ENCODE data around the gene ITIH5. TPM values are rescaled to one million over a fixed set of nuclear protein-coding genes. Genes with fewer than 3 reads are reported as not detected.

The ITIH5 gene
- total and polyA plus RNA-seq, 2 donors from 2014 or later: 13.1 to 23.3 TPM

DNA sequence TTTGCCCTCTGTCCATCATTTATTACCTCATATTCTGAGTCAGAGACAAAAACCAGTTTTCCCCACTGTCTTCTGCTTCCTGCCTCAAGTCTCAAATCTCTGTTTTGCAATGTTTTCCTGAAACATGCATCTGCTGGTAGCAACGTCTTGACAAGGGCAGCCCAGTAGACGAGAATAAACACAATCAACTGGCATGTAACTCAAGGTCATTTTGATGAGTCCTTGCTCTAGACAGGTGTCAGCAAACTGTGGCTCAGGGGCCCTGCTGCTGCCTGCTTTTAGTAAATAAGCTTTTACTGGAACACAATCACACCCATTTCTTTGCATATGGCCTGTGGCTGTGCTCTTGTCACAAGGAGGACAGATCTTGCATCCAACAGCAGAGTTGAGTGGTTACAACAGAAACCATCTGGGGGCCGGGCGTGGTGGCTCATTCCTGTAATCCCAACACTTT, 59.8 kb downstream of the ITIH5 start:
- intact Hi-C loops (cut with DNase I): no loop called here
- DNase-seq (no peak), FAIRE-seq (no peak)
- no peak overlapping the region for H3K27ac ChIP-seq (ENCODE audit: low read depth in 2 of 2, low read length in 2 of 2)
- H3K4me3 ChIP-seq (ENCODE audit: low read length in 3 of 3): no peak overlapping the region
- no peaks in the 10 kb centered on the region for H3K36me3 ChIP-seq (ENCODE audit: control insufficient read depth in 2 of 3, insufficient read depth in 3 of 3, low read length in 3 of 3)
- H3K9me3 ChIP-seq (ENCODE audit: control insufficient read depth in 2 of 3, insufficient read depth in 1 of 3, low read length in 3 of 3): no peaks in the 10 kb centered on the region
- no peaks in the 10 kb centered on the region for H3K27me3 ChIP-seq (ENCODE audit: control insufficient read depth, insufficient read depth, low read length)
- H3K4me1 ChIP-seq (ENCODE audit: control insufficient read depth in 2 of 3, insufficient read depth in 2 of 3, low read depth in 1 of 3, low read length in 3 of 3): no peaks in the 10 kb centered on the region
- no peak for TF ChIP-seq CTCF (IDR thresholded peaks at IDR 0.05; ENCODE audit: borderline replicate concordance, extremely low read depth, insufficient read depth)
- no peak overlapping the region for H3K9ac ChIP-seq (ENCODE audit: low read length in 3 of 3)

DNA sequence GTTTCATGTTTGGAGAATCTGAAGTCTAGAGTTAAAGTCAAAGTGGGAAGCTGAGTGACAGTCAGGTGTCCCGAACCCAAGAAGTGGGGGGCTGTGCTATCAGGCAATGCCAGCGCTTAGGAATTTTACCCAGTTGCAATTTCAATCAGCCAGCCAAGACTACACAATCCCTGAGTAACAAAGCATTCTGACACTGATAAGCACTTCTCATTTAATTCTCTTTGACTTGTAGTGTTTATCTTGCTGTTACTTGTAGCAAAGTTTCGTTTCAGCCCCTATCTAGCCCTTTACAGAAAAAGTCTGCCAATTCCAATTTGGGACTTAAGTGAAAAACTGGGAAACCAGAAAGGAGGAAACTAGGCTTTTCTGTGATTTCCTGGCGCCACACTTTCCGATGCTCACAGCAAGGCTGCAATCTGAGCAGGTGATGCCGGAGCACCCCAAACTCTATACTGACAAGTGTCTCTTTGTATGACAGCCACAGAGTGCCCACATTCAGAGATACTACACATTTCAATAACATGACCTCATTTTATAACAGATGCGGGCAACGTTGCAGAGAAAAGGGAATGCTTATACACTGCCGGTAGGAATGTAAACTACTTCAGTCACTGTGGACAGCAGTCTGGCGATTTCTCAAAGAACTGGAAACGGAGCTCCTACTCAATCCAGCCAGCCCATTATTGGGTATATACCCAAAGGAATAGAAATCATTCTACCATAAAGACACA, 61.0 kb downstream of the ITIH5 start:
- Histone ChIP-seq H3K4me3 (ENCODE audit: low read length in 3 of 3) (no peak overlapping the region), H3K9me3 (ENCODE audit: control insufficient read depth in 2 of 3, insufficient read depth in 1 of 3, low read length in 3 of 3) (no peaks in the 10 kb centered on the region), H3K36me3 (ENCODE audit: control insufficient read depth in 2 of 3, insufficient read depth in 3 of 3, low read length in 3 of 3) (no peaks in the 10 kb centered on the region), H3K4me1 (ENCODE audit: control insufficient read depth in 2 of 3, insufficient read depth in 2 of 3, low read depth in 1 of 3, low read length in 3 of 3) (no peaks in the 10 kb centered on the region), H3K9ac (ENCODE audit: low read length in 3 of 3) (no peak overlapping the region), H3K27me3 (ENCODE audit: control insufficient read depth, insufficient read depth, low read length) (no peaks in the 10 kb centered on the region), H3K27ac (ENCODE audit: low read depth in 2 of 2, low read length in 2 of 2) (no peak overlapping the region)
- no peak for TF ChIP-seq CTCF (IDR thresholded peaks at IDR 0.05; ENCODE audit: borderline replicate concordance, extremely low read depth, insufficient read depth)
- DNase-seq (no peak), FAIRE-seq (no peak)
- intact Hi-C loops (cut with DNase I): no loop called here

- no peak overlapping the region for H3K9ac ChIP-seq (ENCODE audit: low read length in 3 of 3)
- no peak overlapping the region for H3K27ac ChIP-seq (ENCODE audit: low read depth in 2 of 2, low read length in 2 of 2)
- H3K27me3 ChIP-seq (ENCODE audit: control insufficient read depth, insufficient read depth, low read length): no peaks in the 10 kb centered on the region
- intact Hi-C loops (cut with DNase I): no loop called here
- no peak for FAIRE-seq
- no peak overlapping the region for H3K4me3 ChIP-seq (ENCODE audit: low read length in 3 of 3)
- DNase-seq: no peak
- no peak for TF ChIP-seq CTCF (IDR thresholded peaks at IDR 0.05; ENCODE audit: borderline replicate concordance, extremely low read depth, insufficient read depth)
- H3K4me1 ChIP-seq (ENCODE audit: control insufficient read depth in 2 of 3, insufficient read depth in 2 of 3, low read depth in 1 of 3, low read length in 3 of 3): no peaks in the 10 kb centered on the region
- no peaks in the 10 kb centered on the region for H3K9me3 ChIP-seq (ENCODE audit: control insufficient read depth in 2 of 3, insufficient read depth in 1 of 3, low read length in 3 of 3)
- H3K36me3 ChIP-seq (ENCODE audit: control insufficient read depth in 2 of 3, insufficient read depth in 3 of 3, low read length in 3 of 3): no peaks in the 10 kb centered on the region
Observed at GRCh38 chr10:7601023-7601656, 65.6 kb downstream of the ITIH5 start.
